Measurements from ENCODE around the gene CLCN6. TPM values are rescaled to one million over a fixed set of nuclear protein-coding genes. Genes with fewer than 3 reads are reported as not detected.

The CLCN6 gene
- total RNA-seq, 4 donors from 2014 or later, result 24.3 to 30.3 (median 25.6) TPM

DNA sequence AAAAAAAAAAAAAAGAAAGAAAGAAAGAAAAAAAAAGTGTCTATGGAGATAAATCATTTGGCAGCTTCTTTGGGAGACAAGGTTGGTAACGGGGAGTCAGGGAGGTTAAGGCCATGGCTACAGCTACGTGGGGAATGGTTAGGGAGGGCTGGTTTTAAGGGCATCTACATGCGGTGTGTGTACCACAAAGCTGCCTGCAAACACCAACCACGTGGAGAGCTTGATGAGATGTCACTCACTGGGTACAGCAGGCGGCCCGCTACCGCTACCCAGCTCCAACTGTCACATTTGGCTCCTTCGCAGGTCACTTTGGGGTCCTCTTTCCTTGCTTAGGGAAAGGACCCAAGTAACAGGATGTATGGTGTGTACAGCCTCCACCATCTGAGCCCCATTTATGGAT lies 48.5 kb downstream of the CLCN6 start:
- H3K4me3 ChIP-seq, result no peak overlapping the region
- peaks cover 0 to 8% (median 0%) of the 10 kb centered on the region in 4 donors for H3K4me1 ChIP-seq
- TF ChIP-seq EP300 (IDR thresholded peaks at IDR 0.05) (no peak), POLR2A (IDR thresholded peaks at IDR 0.05) (no peak)
- TF ChIP-seq, protein P1, sequence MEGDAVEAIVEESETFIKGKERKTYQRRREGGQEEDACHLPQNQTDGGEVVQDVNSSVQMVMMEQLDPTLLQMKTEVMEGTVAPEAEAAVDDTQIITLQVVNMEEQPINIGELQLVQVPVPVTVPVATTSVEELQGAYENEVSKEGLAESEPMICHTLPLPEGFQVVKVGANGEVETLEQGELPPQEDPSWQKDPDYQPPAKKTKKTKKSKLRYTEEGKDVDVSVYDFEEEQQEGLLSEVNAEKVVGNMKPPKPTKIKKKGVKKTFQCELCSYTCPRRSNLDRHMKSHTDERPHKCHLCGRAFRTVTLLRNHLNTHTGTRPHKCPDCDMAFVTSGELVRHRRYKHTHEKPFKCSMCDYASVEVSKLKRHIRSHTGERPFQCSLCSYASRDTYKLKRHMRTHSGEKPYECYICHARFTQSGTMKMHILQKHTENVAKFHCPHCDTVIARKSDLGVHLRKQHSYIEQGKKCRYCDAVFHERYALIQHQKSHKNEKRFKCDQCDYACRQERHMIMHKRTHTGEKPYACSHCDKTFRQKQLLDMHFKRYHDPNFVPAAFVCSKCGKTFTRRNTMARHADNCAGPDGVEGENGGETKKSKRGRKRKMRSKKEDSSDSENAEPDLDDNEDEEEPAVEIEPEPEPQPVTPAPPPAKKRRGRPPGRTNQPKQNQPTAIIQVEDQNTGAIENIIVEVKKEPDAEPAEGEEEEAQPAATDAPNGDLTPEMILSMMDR (IDR thresholded peaks at IDR 0.05), result no peak
- H3K27ac ChIP-seq, result no peak overlapping the region
- WGBS, 2 donors, result 47 to 53% methylated on average over 8 of the region's 8 CpGs
- no peak for DNase-seq (ENCODE audit: low spot score in 2 of 2)
- H3K9me3 ChIP-seq, result no peaks in the 10 kb centered on the region
- H3K27me3 ChIP-seq, result peaks cover 0 to 54% of the 10 kb centered on the region in 2 donors
- no peaks in the 10 kb centered on the region for H3K36me3 ChIP-seq

DNA sequence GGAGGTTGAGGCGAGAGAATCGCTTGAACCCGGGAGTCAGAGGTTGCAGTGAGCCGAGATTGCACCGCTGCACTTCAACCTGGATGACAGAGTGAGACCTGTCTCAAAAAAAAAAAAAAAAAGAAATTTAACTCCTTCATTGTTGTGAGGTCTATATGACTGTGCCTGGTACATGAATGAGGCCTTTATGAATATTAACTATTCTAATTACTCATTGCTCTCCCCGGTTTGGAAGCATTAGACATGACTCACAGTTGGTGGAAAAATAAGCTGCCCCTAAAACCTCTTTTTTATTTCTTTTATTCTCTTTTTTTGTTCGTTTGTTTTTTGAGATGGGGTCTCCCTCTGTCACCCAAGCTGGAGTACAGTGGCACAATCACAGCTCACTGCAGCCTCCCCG lies 49.4 kb downstream of the CLCN6 start:
- no peak overlapping the region for H3K27ac ChIP-seq
- 68 to 73% methylated on average over 8 of the region's 8 CpGs for WGBS, 2 donors
- H3K36me3 ChIP-seq, result no peaks in the 10 kb centered on the region
- no peak for DNase-seq (ENCODE audit: low spot score in 2 of 2)
- H3K4me1 ChIP-seq, result peaks cover 0 to 8% (median 0%) of the 10 kb centered on the region in 4 donors
- H3K4me3 ChIP-seq, result no peak overlapping the region
- no peak for TF ChIP-seq POLR2A (IDR thresholded peaks at IDR 0.05)
- TF ChIP-seq EP300 (IDR thresholded peaks at IDR 0.05), result no peak
- TF ChIP-seq, protein P1 (IDR thresholded peaks at IDR 0.05), result no peak
- no peaks in the 10 kb centered on the region for H3K9me3 ChIP-seq
- peaks cover 0 to 63% of the 10 kb centered on the region in 2 donors for H3K27me3 ChIP-seq

DNA sequence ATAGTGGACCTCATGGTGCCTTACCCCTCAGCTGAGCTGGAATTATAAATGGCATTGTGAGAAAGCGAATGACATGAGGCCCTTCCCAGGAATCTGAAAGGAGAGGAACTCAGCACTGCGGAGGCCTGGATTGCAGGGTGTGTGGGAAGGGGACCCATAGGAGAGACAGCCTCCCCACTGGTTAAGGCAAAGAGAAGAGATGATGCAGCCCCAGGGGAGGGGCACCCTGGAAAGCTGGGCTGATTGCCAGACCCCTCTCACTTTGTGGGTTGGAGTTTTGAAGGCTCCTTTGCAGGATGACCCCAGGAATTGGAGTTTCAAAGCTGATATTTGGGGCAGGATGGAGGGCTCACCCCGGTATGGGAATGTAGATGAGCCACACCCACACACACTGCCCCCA lies 50.7 kb downstream of the CLCN6 start:
- Histone ChIP-seq H3K27ac (no peak overlapping the region), H3K36me3 (no peaks in the 10 kb centered on the region), H3K4me3 (no peak overlapping the region), H3K27me3 (peaks cover 0 to 72% of the 10 kb centered on the region in 2 donors), H3K9me3 (no peaks in the 10 kb centered on the region), H3K4me1 (peaks cover 0 to 8% (median 0%) of the 10 kb centered on the region in 4 donors)
- DNase-seq (ENCODE audit: low spot score in 2 of 2), result no peak
- no peak for TF ChIP-seq EP300 (IDR thresholded peaks at IDR 0.05)
- no peak for TF ChIP-seq POLR2A (IDR thresholded peaks at IDR 0.05)
- TF ChIP-seq, protein P1 (IDR thresholded peaks at IDR 0.05), result no peak
- 56 to 61% methylated on average over 3 of the region's 3 CpGs for WGBS, 2 donors

DNA sequence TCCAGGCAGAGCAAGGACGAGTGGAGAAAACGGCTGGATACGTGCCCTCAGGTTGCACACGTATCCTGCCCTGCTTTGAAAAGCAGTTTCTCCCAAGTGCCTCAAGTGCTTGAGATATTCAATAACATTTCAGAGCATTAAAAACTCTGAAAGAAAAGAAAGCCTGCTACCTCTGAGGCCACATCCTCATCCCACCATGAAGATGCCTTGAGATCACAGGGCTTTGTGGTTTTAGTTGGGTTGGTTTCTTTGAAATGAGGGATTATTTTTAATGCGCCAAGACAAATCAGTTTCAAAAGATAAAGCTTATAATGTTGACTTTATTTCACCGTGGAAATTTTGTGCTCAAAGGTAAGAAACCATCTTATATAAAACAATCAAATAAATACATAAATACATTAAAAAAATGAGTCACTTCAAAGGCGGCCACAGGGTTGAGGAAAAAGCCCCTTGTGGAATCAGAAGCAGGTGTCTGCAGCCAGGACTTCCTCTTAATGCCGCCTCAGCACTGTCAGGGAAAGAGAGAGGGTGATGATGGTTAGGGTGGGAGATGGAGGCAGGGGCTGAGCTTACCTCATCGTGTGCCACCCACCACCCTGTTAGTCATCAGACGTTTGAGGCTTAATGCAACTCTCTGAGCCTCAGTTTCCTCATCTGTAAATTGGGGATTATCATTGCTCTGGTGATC lies 51.3 kb downstream of the CLCN6 start:
- H3K36me3 ChIP-seq, result no peaks in the 10 kb centered on the region
- 42 to 50% methylated on average over 10 of the region's 10 CpGs for WGBS, 2 donors
- peaks cover 0 to 72% of the 10 kb centered on the region in 2 donors for H3K27me3 ChIP-seq
- H3K9me3 ChIP-seq, result no peaks in the 10 kb centered on the region
- no peak overlapping the region for H3K4me3 ChIP-seq
- H3K27ac ChIP-seq, result no peak overlapping the region
- DNase-seq (ENCODE audit: low spot score in 2 of 2), result no peak
- peaks cover 0 to 8% (median 0%) of the 10 kb centered on the region in 4 donors for H3K4me1 ChIP-seq
- TF ChIP-seq, protein P1 (IDR thresholded peaks at IDR 0.05), result no peak
- TF ChIP-seq POLR2A (IDR thresholded peaks at IDR 0.05) (no peak), EP300 (IDR thresholded peaks at IDR 0.05) (no peak)

DNA sequence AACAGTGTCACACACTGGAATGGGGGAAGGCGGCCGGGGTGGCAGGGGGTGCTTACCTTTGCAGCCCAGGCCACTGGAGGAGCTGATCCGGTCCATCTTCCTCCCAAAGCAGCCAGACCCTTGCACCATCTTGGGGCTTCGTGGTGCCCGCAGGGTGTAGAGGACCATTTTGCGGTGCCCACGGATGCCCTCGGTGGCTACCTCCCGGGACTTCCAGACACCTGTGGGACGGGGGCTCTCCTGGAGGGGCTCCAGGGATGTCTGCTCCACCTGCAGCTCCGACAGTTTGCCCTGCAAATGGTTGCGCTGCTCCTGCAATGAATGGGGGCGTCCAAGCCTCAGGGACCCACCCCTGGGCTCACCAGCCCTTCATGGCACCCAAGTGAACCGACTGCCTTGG lies 52.2 kb downstream of the CLCN6 start:
- peaks cover 0 to 8% (median 0%) of the 10 kb centered on the region in 4 donors for H3K4me1 ChIP-seq
- WGBS, 2 donors, result 80 to 81% methylated on average over 8 to 10 of the region's 14 CpGs
- TF ChIP-seq POLR2A (IDR thresholded peaks at IDR 0.05) (no peak), EP300 (IDR thresholded peaks at IDR 0.05) (no peak)
- TF ChIP-seq, protein P1 (IDR thresholded peaks at IDR 0.05), result no peak
- no peak for DNase-seq (ENCODE audit: low spot score in 2 of 2)
- no peak overlapping the region for H3K4me3 ChIP-seq
- no peak overlapping the region for H3K27ac ChIP-seq
- peaks cover 0 to 64% of the 10 kb centered on the region in 2 donors for H3K27me3 ChIP-seq
- H3K9me3 ChIP-seq, result no peaks in the 10 kb centered on the region
- H3K36me3 ChIP-seq, result no peaks in the 10 kb centered on the region
